Bronchial smooth muscle cell (primary cell): ENCODE results near the gene COL26A1. TPM values are rescaled to one million over a fixed set of nuclear protein-coding genes. Genes with fewer than 3 reads are reported as not detected.

Source experiments
- total RNA-seq: library from RNA; depleted of rRNA; stranded (reverse); fragments of >200 nt; gene quantifications from 2 replicates; pipeline ENCODE4 v1.2.1, GENCODE V29; 2014

COL26A1 gene
- not detected in 2 replicates for total RNA-seq

GRCh38 chr7:101362334-101363195 is at the start of gene COL26A1:
Gene COL26A1, plus strand, starts transcription at chr7:101362875. Its CDS starts 158 bp downstream, at chr7:101363033.

GRCh38 chr7:101321491-101322401 is 40.9 kb upstream of the COL26A1 start, which contains the start of gene IFT22:
Gene IFT22, minus strand, starts transcription at chr7:101321812. Its CDS starts 103 bp downstream, at chr7:101321709.

Other genes starting within 250 kb of the COL26A1 start
- gene SERPINE1, start 235.8 kb upstream of the COL26A1 start, total RNA-seq, result 26.5 and 37.9 TPM in 2 replicates
- gene AP1S1, start 208.4 kb upstream of the COL26A1 start, total RNA-seq, result 168 and 194 TPM in 2 replicates
- 0.32 TPM in 1 of 2 replicates, not detected in the other for gene VGF, start 197.3 kb upstream of the COL26A1 start, total RNA-seq
- not detected in 2 replicates for gene NAT16, start 182.6 kb upstream of the COL26A1 start, total RNA-seq
- gene MOGAT3, start 161.8 kb upstream of the COL26A1 start, total RNA-seq, result not detected in 2 replicates
- 75.1 and 96.5 TPM in 2 replicates for gene PLOD3, start 145.3 kb upstream of the COL26A1 start, total RNA-seq
- 45.3 and 91.6 TPM in 2 replicates for gene ZNHIT1, start 144.7 kb upstream of the COL26A1 start, total RNA-seq
- 2.5 and 4.1 TPM in 2 replicates for gene CLDN15, start 125.1 kb upstream of the COL26A1 start, total RNA-seq
- 274 and 310 TPM in 2 replicates for gene FIS1, start 117.8 kb upstream of the COL26A1 start, total RNA-seq
- 23.6 and 38.6 TPM in 2 replicates for gene IFT22, start 41.1 kb upstream of the COL26A1 start, total RNA-seq